Esophagus muscularis mucosa (tissue), 4 donors: ENCODE data around the gene MTAP.

Source experiments
- CTCF ChIP-seq, 3 experiments: fragments of 200-600 bp in 2 of 3; fragments of 450-650 bp in 1 of 3; sonication (generic) in 2 of 3; IDR thresholded peaks; one replicate each; pipeline ENCODE4 v1.5.1; 2017 to 2019; ENCODE audit warnings: antibody characterized with exemption in 3 of 3, mild to moderate bottlenecking in 2 of 3, moderate library complexity in 1 of 3
- EP300 ChIP-seq: sonication (generic); formaldehyde crosslinking; IDR thresholded peaks from one replicate; pipeline ENCODE4 v1.6.1; 2017; ENCODE audit warnings: antibody characterized with exemption
- POLR2A ChIP-seq: fragments of 450-650 bp; IDR thresholded peaks from one replicate; pipeline ENCODE4 v1.6.1; 2017; ENCODE audit warnings: antibody characterized with exemption, moderate library complexity, mild to moderate bottlenecking, low read depth
- POLR2AphosphoS5 ChIP-seq, 2 donors: sonication (generic); formaldehyde crosslinking; IDR thresholded peaks; one replicate each; pipeline ENCODE4 v1.6.1; 2017; ENCODE audit warnings: antibody characterized with exemption in 2 of 2

GRCh38 chr9:21873540-21874221 lies 71.2 kb downstream of the MTAP start:
- TF ChIP-seq EP300, result no peak
- TF ChIP-seq POLR2A, result no peak
- TF ChIP-seq CTCF (IDR thresholded peaks at IDR 0.05), result no peak
- TF ChIP-seq POLR2AphosphoS5 (IDR thresholded peaks at IDR 0.05), result no peak
